Measurements from ENCODE around the gene OR10C1.
"Not testable (repeated sequence)": the region's sequence is repeated elsewhere in the genome, so short reads cannot be mapped to it uniquely, and the experiment has no call there.

The OR10C1 gene

DNA sequence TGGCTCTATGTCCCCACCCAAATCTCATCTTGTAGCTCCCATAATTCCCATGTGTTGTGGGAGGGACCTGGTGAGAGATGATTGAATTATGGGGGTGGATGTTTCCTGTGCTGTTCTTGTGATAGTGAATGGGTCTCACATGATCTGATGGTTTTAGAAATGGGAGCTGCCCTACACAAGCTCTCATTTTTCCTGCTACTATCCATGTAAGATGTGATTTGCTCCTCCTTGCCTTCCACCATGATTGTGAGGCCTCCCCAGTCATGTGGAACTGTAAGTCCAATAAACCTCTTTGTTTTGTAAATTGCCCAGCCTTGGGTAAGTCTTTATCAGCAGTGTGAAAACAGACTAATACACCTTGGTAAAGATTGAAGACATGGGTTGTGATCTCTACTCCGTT is 4.9 kb downstream of the OR10C1 start:
- not testable (repeated sequence) for H3K36me3 ChIP-seq (ENCODE audit: insufficient read depth, low read length); H3K27me3 ChIP-seq (ENCODE audit: insufficient read depth, low read length); H3K9me3 ChIP-seq (ENCODE audit: insufficient read depth, low read depth, low read length); H3K27ac ChIP-seq (ENCODE audit: low read depth, low read length); H3K9ac ChIP-seq (ENCODE audit: low read depth, low read length); H3K4me3 ChIP-seq (ENCODE audit: low read length)
- peaks cover 12% of the 10 kb centered on the region; the same call in 1 of the 2 replicates for H3K4me1 ChIP-seq (ENCODE audit: insufficient read depth, low read length)
- 94% methylated on average over 1 of the region's 1 CpG for WGBS

DNA sequence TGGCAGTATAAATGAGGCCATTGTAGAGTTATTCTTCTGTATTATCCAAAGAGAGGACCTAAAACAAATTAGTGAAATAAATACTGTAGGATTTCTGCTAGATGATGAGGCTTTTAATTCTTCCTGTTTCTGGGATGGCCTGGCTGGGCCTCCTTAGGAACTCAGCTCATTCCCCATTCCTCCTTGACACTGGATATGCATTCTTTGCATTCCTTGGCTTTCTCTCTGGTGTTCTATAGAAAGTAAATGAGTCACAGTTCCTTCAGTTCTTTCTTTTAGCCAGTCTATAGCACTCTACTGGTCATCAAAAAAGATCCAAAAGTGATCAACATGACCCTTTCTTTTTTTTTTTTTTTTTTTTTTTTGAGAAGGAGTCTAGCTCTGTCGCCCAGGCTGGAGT is 8.6 kb downstream of the OR10C1 start:
- H3K27ac ChIP-seq (ENCODE audit: low read depth, low read length), result peak overlapping the region; percentile 70
- H3K4me3 ChIP-seq (ENCODE audit: low read length), result no peak overlapping the region; the same call in 1 of the 2 replicates
- H3K9me3 ChIP-seq (ENCODE audit: insufficient read depth, low read depth, low read length), result 0 out of 2 replicates have a peak, but pooled peaks cover 6% of the 10 kb centered on the region
- 100% methylated on average over 1 of the region's 1 CpG for WGBS
- no peak overlapping the region for H3K9ac ChIP-seq (ENCODE audit: low read depth, low read length)
- H3K36me3 ChIP-seq (ENCODE audit: insufficient read depth, low read length), result no peaks in the 10 kb centered on the region
- H3K4me1 ChIP-seq (ENCODE audit: insufficient read depth, low read length), result peaks cover 12% of the 10 kb centered on the region; the same call in 1 of the 2 replicates
- H3K27me3 ChIP-seq (ENCODE audit: insufficient read depth, low read length), result no peaks in the 10 kb centered on the region

DNA sequence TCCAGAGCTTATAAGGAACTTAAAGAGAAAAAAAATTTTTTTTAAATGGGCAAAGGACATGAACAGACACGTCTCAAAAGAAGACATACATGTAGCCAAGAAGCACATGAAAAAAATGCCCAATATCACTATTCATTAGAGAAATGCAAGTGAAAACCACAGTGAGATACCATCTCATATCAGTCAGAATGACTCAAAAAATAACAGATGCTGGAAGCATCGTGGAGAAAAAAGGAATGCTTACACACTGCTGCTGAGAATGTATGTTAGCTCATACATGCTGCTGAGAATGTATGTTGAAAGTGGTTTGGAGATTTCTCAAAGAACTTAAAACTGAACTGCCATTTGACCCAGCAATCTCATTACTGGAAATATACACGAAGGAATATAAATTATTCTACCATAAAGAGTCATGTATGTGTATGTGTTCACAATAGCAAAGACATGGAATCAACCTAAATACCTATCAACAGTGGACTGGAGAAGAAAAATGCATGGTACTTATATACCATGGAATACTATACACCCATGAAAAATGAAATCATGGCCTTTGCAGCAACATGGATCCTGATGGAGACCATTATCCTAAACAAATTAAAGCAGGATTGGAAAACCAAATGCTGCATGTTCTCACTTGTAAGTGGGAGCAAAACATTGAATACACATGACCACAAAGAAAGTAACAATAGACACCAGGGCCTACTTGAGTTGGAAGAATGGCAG is 12.5 kb downstream of the OR10C1 start:
- Histone ChIP-seq H3K9me3 (ENCODE audit: insufficient read depth, low read depth, low read length) (no peaks in the 10 kb centered on the region), H3K27me3 (ENCODE audit: insufficient read depth, low read length) (no peaks in the 10 kb centered on the region), H3K9ac (ENCODE audit: low read depth, low read length) (no peak overlapping the region), H3K4me3 (ENCODE audit: low read length) (no peak overlapping the region), H3K27ac (ENCODE audit: low read depth, low read length) (no peak overlapping the region), H3K4me1 (ENCODE audit: insufficient read depth, low read length) (peaks cover 7% of the 10 kb centered on the region; the same call in 1 of the 2 replicates), H3K36me3 (ENCODE audit: insufficient read depth, low read length) (no peaks in the 10 kb centered on the region)
- 88% methylated on average over 2 of the region's 3 CpGs for WGBS

DNA sequence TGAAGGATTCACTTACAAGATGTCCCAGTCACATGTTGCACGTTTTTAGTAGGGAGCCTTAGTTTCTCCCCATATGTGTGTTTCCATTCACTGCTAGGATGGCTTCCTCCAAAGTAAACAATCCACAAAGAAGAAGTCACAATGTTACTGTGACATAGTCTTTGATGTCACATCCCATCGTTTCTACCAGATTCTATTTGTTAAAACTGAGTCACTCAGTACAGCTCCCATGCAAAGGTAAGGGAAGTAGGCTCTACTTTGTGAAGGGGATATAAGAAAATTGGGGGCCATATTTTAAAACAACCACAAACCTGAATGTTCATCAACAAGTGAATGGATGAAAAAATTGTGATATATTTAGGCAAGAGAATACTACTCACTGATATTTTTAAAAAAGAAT is 17.9 kb downstream of the OR10C1 start, which contains the start of the genes OR11A1 and OR2H1:
Gene OR11A1 (minus strand): TSS at position 101 of the 400 bp plus-strand sequence. CDS start 29,430 bp downstream, outside the sequence.
Gene OR2H1 (plus strand): TSS at position 185 of the 400 bp plus-strand sequence. CDS start 4,615 bp downstream, outside the sequence.
- no peaks in the 10 kb centered on the region for H3K27me3 ChIP-seq (ENCODE audit: insufficient read depth, low read length)
- no peaks in the 10 kb centered on the region for H3K4me1 ChIP-seq (ENCODE audit: insufficient read depth, low read length)
- H3K36me3 ChIP-seq (ENCODE audit: insufficient read depth, low read length), result no peaks in the 10 kb centered on the region
- no peak within 1 kb of the TSS for H3K4me3 ChIP-seq (ENCODE audit: low read length)
- 87% methylated on average over 2 of the region's 2 CpGs for WGBS
- no peak within 1 kb of the TSS for H3K27ac ChIP-seq (ENCODE audit: low read depth, low read length)
- H3K9ac ChIP-seq (ENCODE audit: low read depth, low read length), result no peak within 1 kb of the TSS
- H3K9me3 ChIP-seq (ENCODE audit: insufficient read depth, low read depth, low read length), result no peaks in the 10 kb centered on the region

DNA sequence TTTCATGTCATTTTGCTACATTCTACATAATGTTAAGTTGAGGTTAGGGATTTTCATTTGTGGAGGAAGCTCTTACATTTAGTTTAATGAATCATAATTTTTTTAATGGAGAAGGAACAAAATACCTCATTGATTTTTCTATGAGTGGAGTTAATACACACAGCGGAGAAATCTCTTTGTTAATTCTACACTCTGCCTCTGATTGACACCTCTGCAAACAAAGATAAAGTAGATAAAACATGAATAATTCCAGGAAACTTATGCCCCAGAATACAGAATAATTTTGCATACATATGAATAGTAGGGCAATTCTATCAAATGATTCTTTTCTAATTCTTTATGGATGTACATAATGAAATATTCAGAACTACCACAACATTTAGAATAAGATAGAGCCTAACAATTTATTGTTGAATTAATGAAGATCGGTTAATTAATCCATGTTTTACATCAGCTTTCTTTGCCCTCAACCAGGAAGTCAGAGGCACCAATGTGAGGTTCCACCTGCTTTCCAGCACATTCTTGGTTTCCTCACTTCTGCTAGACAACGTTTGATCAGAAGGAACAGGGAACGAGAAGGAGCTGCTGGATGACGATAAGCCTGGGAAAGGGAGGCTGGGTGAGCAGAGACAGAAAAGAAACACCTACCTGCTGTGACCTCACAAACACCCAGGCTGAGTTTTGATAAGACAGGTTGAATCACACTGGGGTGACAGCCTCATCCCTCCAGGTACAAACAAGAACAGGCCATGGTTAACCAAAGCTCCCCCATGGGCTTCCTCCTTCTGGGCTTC is 22.1 kb downstream of the OR10C1 start:
- no peaks in the 10 kb centered on the region for H3K4me1 ChIP-seq (ENCODE audit: insufficient read depth, low read length)
- WGBS, result 69% methylated on average over 4 of the region's 5 CpGs

DNA sequence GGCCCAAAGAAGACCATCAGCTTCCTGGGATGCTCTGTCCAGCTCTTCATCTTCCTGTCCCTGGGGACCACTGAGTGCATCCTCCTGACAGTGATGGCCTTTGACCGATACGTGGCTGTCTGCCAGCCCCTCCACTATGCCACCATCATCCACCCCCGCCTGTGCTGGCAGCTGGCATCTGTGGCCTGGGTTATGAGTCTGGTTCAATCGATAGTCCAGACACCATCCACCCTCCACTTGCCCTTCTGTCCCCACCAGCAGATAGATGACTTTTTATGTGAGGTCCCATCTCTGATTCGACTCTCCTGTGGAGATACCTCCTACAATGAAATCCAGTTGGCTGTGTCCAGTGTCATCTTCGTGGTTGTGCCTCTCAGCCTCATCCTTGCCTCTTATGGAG is 22.9 kb downstream of the OR10C1 start:
- H3K9ac ChIP-seq (ENCODE audit: low read depth, low read length), result no peak overlapping the region
- no peak overlapping the region for H3K4me3 ChIP-seq (ENCODE audit: low read length)
- H3K27ac ChIP-seq (ENCODE audit: low read depth, low read length), result no peak overlapping the region
- no peaks in the 10 kb centered on the region for H3K4me1 ChIP-seq (ENCODE audit: insufficient read depth, low read length)
- no peaks in the 10 kb centered on the region for H3K9me3 ChIP-seq (ENCODE audit: insufficient read depth, low read depth, low read length)
- 94% methylated on average over 6 of the region's 6 CpGs for WGBS
- H3K36me3 ChIP-seq (ENCODE audit: insufficient read depth, low read length), result no peaks in the 10 kb centered on the region
- no peaks in the 10 kb centered on the region for H3K27me3 ChIP-seq (ENCODE audit: insufficient read depth, low read length)

More for the DNA sequence above, 22.1 kb downstream of the OR10C1 start:
- Histone ChIP-seq H3K4me3 (ENCODE audit: low read length) (no peak overlapping the region), H3K9ac (ENCODE audit: low read depth, low read length) (no peak overlapping the region), H3K36me3 (ENCODE audit: insufficient read depth, low read length) (no peaks in the 10 kb centered on the region), H3K9me3 (ENCODE audit: insufficient read depth, low read depth, low read length) (no peaks in the 10 kb centered on the region), H3K27ac (ENCODE audit: low read depth, low read length) (no peak overlapping the region), H3K27me3 (ENCODE audit: insufficient read depth, low read length) (no peaks in the 10 kb centered on the region)

DNA sequence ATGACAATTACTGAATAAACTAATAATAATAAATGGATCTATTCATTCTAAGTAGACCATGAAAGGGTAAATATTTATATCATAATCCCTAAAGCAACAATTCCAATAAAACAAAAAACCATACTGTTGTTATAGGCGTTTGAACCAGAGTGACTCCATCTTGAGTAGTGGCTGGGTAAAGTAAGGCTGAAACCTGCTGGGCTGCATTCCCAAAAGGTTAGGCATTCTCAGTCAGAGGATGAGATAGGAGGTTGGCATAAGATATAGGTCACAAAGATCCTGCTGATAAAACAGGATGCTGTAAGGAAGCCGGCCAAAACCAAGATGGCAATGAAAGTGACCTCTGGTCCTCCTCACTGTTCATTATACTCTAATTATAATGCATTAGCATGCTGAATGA is 26.2 kb downstream of the OR10C1 start:
- Histone ChIP-seq H3K36me3 (ENCODE audit: insufficient read depth, low read length) (no peaks in the 10 kb centered on the region), H3K9me3 (ENCODE audit: insufficient read depth, low read depth, low read length) (no peaks in the 10 kb centered on the region), H3K27ac (ENCODE audit: low read depth, low read length) (no peak overlapping the region), H3K27me3 (ENCODE audit: insufficient read depth, low read length) (no peaks in the 10 kb centered on the region), H3K9ac (ENCODE audit: low read depth, low read length) (no peak overlapping the region), H3K4me1 (ENCODE audit: insufficient read depth, low read length) (no peaks in the 10 kb centered on the region), H3K4me3 (ENCODE audit: low read length) (no peak overlapping the region)
- WGBS, result 93% methylated on average over 2 of the region's 2 CpGs

DNA sequence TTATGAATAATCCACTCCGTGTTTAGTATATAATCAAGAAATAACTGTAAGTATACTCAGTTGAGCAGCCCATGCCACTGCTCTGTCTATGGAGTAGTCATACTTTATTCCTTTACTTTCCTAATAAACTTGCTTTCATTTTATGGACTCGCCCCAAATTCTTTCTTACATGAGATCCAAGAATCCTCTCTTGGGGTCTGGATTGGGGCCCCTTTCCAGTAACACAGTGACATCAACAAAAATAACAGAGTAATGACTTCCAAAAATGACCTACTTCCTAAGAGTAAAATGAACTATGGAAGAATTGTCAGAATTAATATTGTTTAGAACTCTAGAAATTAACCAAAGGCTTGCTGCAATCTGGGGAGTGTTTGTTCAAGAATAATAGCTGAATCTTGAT is 26.7 kb downstream of the OR10C1 start:
- no peak overlapping the region for H3K27ac ChIP-seq (ENCODE audit: low read depth, low read length)
- 90% methylated on average over 1 of the region's 2 CpGs for WGBS
- H3K36me3 ChIP-seq (ENCODE audit: insufficient read depth, low read length), result no peaks in the 10 kb centered on the region
- no peaks in the 10 kb centered on the region for H3K4me1 ChIP-seq (ENCODE audit: insufficient read depth, low read length)
- H3K9ac ChIP-seq (ENCODE audit: low read depth, low read length), result no peak overlapping the region
- no peaks in the 10 kb centered on the region for H3K27me3 ChIP-seq (ENCODE audit: insufficient read depth, low read length)
- no peak overlapping the region for H3K4me3 ChIP-seq (ENCODE audit: low read length)
- no peaks in the 10 kb centered on the region for H3K9me3 ChIP-seq (ENCODE audit: insufficient read depth, low read depth, low read length)

DNA sequence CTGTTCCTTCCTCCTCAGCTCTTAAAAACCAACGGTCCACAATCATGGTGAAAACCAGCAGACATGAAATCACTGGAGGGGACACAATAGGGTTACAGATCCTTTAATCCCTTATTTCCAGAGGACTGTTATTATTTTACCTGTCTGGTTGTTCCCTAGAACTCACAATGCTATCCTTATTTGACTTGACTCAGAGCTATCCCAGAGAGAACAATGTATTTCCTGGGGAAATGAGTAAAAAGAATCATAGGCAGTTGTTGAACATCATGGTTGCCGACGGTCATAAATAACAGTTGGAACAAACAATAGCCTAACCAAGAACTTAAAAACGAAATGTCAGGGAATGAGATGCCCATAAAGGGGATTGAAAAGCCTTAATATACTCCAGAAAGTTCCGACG is 27.1 kb downstream of the OR10C1 start:
- Histone ChIP-seq H3K4me3 (ENCODE audit: low read length) (no peak overlapping the region), H3K36me3 (ENCODE audit: insufficient read depth, low read length) (no peaks in the 10 kb centered on the region), H3K4me1 (ENCODE audit: insufficient read depth, low read length) (no peaks in the 10 kb centered on the region), H3K27me3 (ENCODE audit: insufficient read depth, low read length) (no peaks in the 10 kb centered on the region), H3K27ac (ENCODE audit: low read depth, low read length) (no peak overlapping the region), H3K9ac (ENCODE audit: low read depth, low read length) (no peak overlapping the region), H3K9me3 (ENCODE audit: insufficient read depth, low read depth, low read length) (no peaks in the 10 kb centered on the region)
- 82% methylated on average over 6 of the region's 6 CpGs for WGBS

DNA sequence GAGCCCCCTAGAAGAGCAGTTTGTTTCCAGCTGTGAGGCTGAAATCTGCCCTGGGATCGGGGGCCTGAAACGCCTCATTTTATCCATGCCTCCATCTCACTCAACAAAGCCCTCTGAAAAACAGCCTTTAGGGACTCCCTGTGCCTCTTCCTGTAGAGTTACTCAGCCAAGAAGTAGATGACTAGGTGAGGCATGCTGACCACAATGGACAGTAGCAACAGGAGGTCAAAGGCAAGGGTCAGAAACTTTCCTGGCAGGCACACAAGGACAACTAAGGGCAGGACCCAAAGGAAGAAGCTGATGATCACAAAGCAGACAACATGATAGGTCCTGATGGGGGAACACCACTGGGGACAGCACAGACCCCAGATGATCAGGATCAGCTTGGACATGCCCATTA is 35.9 kb downstream of the OR10C1 start:
- Histone ChIP-seq H3K9me3 (ENCODE audit: insufficient read depth, low read depth, low read length) (no peaks in the 10 kb centered on the region), H3K27ac (ENCODE audit: low read depth, low read length) (no peak overlapping the region), H3K36me3 (ENCODE audit: insufficient read depth, low read length) (no peaks in the 10 kb centered on the region), H3K4me3 (ENCODE audit: low read length) (no peak overlapping the region), H3K9ac (ENCODE audit: low read depth, low read length) (no peak overlapping the region), H3K4me1 (ENCODE audit: insufficient read depth, low read length) (no peaks in the 10 kb centered on the region), H3K27me3 (ENCODE audit: insufficient read depth, low read length) (no peaks in the 10 kb centered on the region)
- WGBS, result 75% methylated on average over 2 of the region's 2 CpGs

DNA sequence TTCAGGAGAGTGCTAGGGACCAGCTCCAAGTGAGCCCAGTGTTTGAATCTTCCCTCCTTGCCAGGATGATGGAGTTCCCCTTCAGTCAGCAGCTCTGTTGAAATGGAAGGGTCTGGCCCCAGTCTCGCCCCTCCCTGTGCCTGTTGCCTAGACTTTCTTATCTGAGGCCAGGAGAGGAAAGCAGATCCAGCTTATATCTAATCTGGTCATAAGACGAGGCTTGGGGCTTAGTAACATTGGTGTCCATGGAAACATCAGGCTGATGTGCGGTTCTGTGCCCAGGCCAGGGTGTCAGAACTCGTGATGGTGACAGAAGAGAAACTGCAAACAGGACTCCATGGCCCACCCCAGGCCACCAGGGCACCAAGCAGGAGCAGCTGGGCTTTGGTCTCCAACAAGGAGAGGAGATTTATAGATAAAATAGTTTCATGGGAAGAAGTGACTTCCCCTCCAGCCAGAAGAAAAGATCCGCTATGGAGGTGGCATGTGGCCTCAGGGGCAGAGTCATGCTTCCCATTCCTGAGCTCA is 38.9 kb downstream of the OR10C1 start:
- Histone ChIP-seq H3K9me3 (ENCODE audit: insufficient read depth, low read depth, low read length) (no peaks in the 10 kb centered on the region), H3K36me3 (ENCODE audit: insufficient read depth, low read length) (no peaks in the 10 kb centered on the region), H3K9ac (ENCODE audit: low read depth, low read length) (no peak overlapping the region), H3K4me1 (ENCODE audit: insufficient read depth, low read length) (no peaks in the 10 kb centered on the region), H3K27ac (ENCODE audit: low read depth, low read length) (no peak overlapping the region), H3K4me3 (ENCODE audit: low read length) (no peak overlapping the region), H3K27me3 (ENCODE audit: insufficient read depth, low read length) (no peaks in the 10 kb centered on the region)
- WGBS, result 92% methylated on average over 5 of the region's 5 CpGs

All from HUES64 (cell line).